Measurements from ENCODE around the gene KIAA1586. TPM values are rescaled to one million over a fixed set of nuclear protein-coding genes. Genes with fewer than 3 reads are reported as not detected.

The KIAA1586 gene
- total and polyA plus RNA-seq, 9 of the 15 experiments (the other 6 are each of a cell fraction or from before 2014, with no cell fraction given), result 23.4 to 43.6 (median 29.5) TPM

GRCh38 chr6:57019434-57019833, 27.1 kb upstream of the KIAA1586 start (continued):
- TF ChIP-seq CHAMP1 (IDR thresholded peaks at IDR 0.05), result peak; percentile 80; the same call in 1 of the 2 replicates
- peak; percentile 70 for TF ChIP-seq TEAD4 (IDR thresholded peaks at IDR 0.05; ENCODE audit: low read length)
- no peak for TF ChIP-seq TEAD4 (CRISPR knock-in tag; IDR thresholded peaks at IDR 0.05; ENCODE audit: borderline replicate concordance)
- no peak for TF ChIP-seq FIP1L1 (IDR thresholded peaks at IDR 0.05; ENCODE audit: low read depth, low read length, poor library complexity, severe bottlenecking)
- no peak for TF ChIP-seq TEAD2 (tag; IDR thresholded peaks at IDR 0.05)
- peak; percentile 76; the same call in 1 of the 2 replicates for TF ChIP-seq SMARCA5 (IDR thresholded peaks at IDR 0.05)
- TF ChIP-seq, protein P1, sequence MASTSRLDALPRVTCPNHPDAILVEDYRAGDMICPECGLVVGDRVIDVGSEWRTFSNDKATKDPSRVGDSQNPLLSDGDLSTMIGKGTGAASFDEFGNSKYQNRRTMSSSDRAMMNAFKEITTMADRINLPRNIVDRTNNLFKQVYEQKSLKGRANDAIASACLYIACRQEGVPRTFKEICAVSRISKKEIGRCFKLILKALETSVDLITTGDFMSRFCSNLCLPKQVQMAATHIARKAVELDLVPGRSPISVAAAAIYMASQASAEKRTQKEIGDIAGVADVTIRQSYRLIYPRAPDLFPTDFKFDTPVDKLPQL (IDR thresholded peaks at IDR 0.05; ENCODE audit: extremely low read depth, insufficient read length), result peak; percentile 61
- TF ChIP-seq ETS2 (tag; IDR thresholded peaks at IDR 0.05; ENCODE audit: borderline replicate concordance, poor library complexity, severe bottlenecking), result no peak
- TF ChIP-seq SMARCA4 (IDR thresholded peaks at IDR 0.05), result peak; percentile 82
- no peak for TF ChIP-seq ILF3 (IDR thresholded peaks at IDR 0.05; ENCODE audit: borderline replicate concordance)
- TF ChIP-seq ARID1B (IDR thresholded peaks at IDR 0.05), result peak; percentile 89
- peak; percentile 77 to 79 for TF ChIP-seq KDM1A (IDR thresholded peaks at IDR 0.05)
- TF ChIP-seq POLR2A (conservative IDR thresholded peaks at IDR 0.05), result peak; percentile 68
- TF ChIP-seq NFIC (IDR thresholded peaks at IDR 0.05), result peak; percentile 49
- no peak for TF ChIP-seq ZNF354B (CRISPR knock-in tag; IDR thresholded peaks at IDR 0.05)
- no peak for TF ChIP-seq ZNF436 (CRISPR knock-in tag; IDR thresholded peaks at IDR 0.05)
- TF ChIP-seq RBM14 (IDR thresholded peaks at IDR 0.05; ENCODE audit: borderline replicate concordance, insufficient read depth, low read depth, low read length), result no peak
- no peak for TF ChIP-seq BACH1 (tag; IDR thresholded peaks at IDR 0.05)
- no peak for TF ChIP-seq ZNF232 (CRISPR knock-in tag; IDR thresholded peaks at IDR 0.05)
- TF ChIP-seq TBL1XR1 (IDR thresholded peaks at IDR 0.05; ENCODE audit: low read length in 2 of 2), result peak in 1 of 2 experiments; percentile 52; a peak in 1 of 4 replicates
- no peak for TF ChIP-seq TCF15 (CRISPR knock-in tag; IDR thresholded peaks at IDR 0.05)
- no peak for TF ChIP-seq THRA (IDR thresholded peaks at IDR 0.05)
- peak; percentile 58; the same call in 1 of the 2 replicates for TF ChIP-seq LEF1 (IDR thresholded peaks at IDR 0.05)
- no peak for TF ChIP-seq ZBTB17 (CRISPR knock-in tag; IDR thresholded peaks at IDR 0.05)
- TF ChIP-seq TSC22D4 (tag; IDR thresholded peaks at IDR 0.05), result no peak
- no peak for TF ChIP-seq LCOR (CRISPR knock-in tag; IDR thresholded peaks at IDR 0.05)
- no peak for TF ChIP-seq TAF7 (tag; IDR thresholded peaks at IDR 0.05)
